ENCODE measurements around the gene KIFC1. TPM values are rescaled to one million over a fixed set of nuclear protein-coding genes. Genes with fewer than 3 reads are reported as not detected.

Gene KIFC1
- total and polyA plus RNA-seq, 2 donors (not counting 1 experiment from before 2014, with no cell fraction given): 5.3 to 8.0 TPM

- TF ChIP-seq EZH2 (IDR thresholded peaks at IDR 0.05; ENCODE audit: low read length, missing control alignments): no peak
- Histone ChIP-seq H3K4me2 (ENCODE audit: extremely low read depth, insufficient read depth, low read length) (no peak overlapping the region), H3K4me1 (ENCODE audit: control insufficient read depth, extremely low read depth, insufficient read depth, low read length) (peaks cover 8% of the 10 kb centered on the region), H3K79me2 (ENCODE audit: control insufficient read depth, insufficient read depth, low read length) (no peaks in the 10 kb centered on the region), H3K9ac (ENCODE audit: insufficient read depth, low read length) (no peak overlapping the region), H4K20me1 (ENCODE audit: control insufficient read depth, extremely low read depth, insufficient read depth, low read length) (no peaks in the 10 kb centered on the region), H3K36me3 (ENCODE audit: control insufficient read depth, insufficient read depth, low read length) (no peaks in the 10 kb centered on the region), H2AFZ (ENCODE audit: low read length) (no peak overlapping the region), H3K9me3 (ENCODE audit: control insufficient read depth, insufficient read depth, low read depth, low read length) (no peaks in the 10 kb centered on the region), H3K27me3 (ENCODE audit: control insufficient read depth, insufficient read depth, low read length) (no peaks in the 10 kb centered on the region), H3K4me3 (replicated peaks in 1 of 4; ENCODE audit: control extremely low read depth in 1 of 4, insufficient read depth in 1 of 4, low read depth in 3 of 4, low read length in 4 of 4) (no peak overlapping the region), H3K27ac (ENCODE audit: insufficient read depth, low read length) (no peak overlapping the region)
- no peak for DNase-seq (ENCODE audit: low read depth in 2 of 2)
Observed at GRCh38 chr6:33372526-33373123, 19.0 kb upstream of the KIFC1 start.

- H3K36me3 ChIP-seq (ENCODE audit: control insufficient read depth, insufficient read depth, low read length): no peaks in the 10 kb centered on the region
- TF ChIP-seq EZH2 (IDR thresholded peaks at IDR 0.05; ENCODE audit: low read length, missing control alignments) (no peak), CTCF (conservative IDR thresholded peaks at IDR 0.05 in 1 of 2, IDR thresholded peaks at IDR 0.05 in 1 of 2; ENCODE audit: low read depth in 1 of 2, low read length in 2 of 2) (no peak)
- no peaks in the 10 kb centered on the region for H4K20me1 ChIP-seq (ENCODE audit: control insufficient read depth, extremely low read depth, insufficient read depth, low read length)
- no peak overlapping the region for H3K4me3 ChIP-seq (replicated peaks in 1 of 4; ENCODE audit: control extremely low read depth in 1 of 4, insufficient read depth in 1 of 4, low read depth in 3 of 4, low read length in 4 of 4)
- no peak overlapping the region for H3K9ac ChIP-seq (ENCODE audit: insufficient read depth, low read length)
- H3K27me3 ChIP-seq (ENCODE audit: control insufficient read depth, insufficient read depth, low read length): no peaks in the 10 kb centered on the region
- no peak overlapping the region for H2AFZ ChIP-seq (ENCODE audit: low read length)
- H3K9me3 ChIP-seq (ENCODE audit: control insufficient read depth, insufficient read depth, low read depth, low read length): no peaks in the 10 kb centered on the region
- no peak overlapping the region for H3K4me2 ChIP-seq (ENCODE audit: extremely low read depth, insufficient read depth, low read length)
- no peak overlapping the region for H3K27ac ChIP-seq (ENCODE audit: insufficient read depth, low read length)
- peaks cover 8% of the 10 kb centered on the region for H3K4me1 ChIP-seq (ENCODE audit: control insufficient read depth, extremely low read depth, insufficient read depth, low read length)
- H3K79me2 ChIP-seq (ENCODE audit: control insufficient read depth, insufficient read depth, low read length): no peaks in the 10 kb centered on the region
- DNase-seq (ENCODE audit: low read depth in 2 of 2): no peak
Observed at GRCh38 chr6:33373960-33374910, 17.4 kb upstream of the KIFC1 start.

- Histone ChIP-seq H3K4me2 (ENCODE audit: extremely low read depth, insufficient read depth, low read length) (peak overlapping the region; percentile 56), H3K9ac (ENCODE audit: insufficient read depth, low read length) (no peak overlapping the region), H3K27me3 (ENCODE audit: control insufficient read depth, insufficient read depth, low read length) (no peaks in the 10 kb centered on the region), H3K4me1 (ENCODE audit: control insufficient read depth, extremely low read depth, insufficient read depth, low read length) (peaks cover 8% of the 10 kb centered on the region), H3K9me3 (ENCODE audit: control insufficient read depth, insufficient read depth, low read depth, low read length) (no peaks in the 10 kb centered on the region), H2AFZ (ENCODE audit: low read length) (no peak overlapping the region), H3K4me3 (replicated peaks in 1 of 4; ENCODE audit: control extremely low read depth in 1 of 4, insufficient read depth in 1 of 4, low read depth in 3 of 4, low read length in 4 of 4) (no peak overlapping the region), H3K79me2 (ENCODE audit: control insufficient read depth, insufficient read depth, low read length) (no peaks in the 10 kb centered on the region), H4K20me1 (ENCODE audit: control insufficient read depth, extremely low read depth, insufficient read depth, low read length) (no peaks in the 10 kb centered on the region), H3K27ac (ENCODE audit: insufficient read depth, low read length) (peak overlapping the region; percentile 32), H3K36me3 (ENCODE audit: control insufficient read depth, insufficient read depth, low read length) (no peaks in the 10 kb centered on the region)
- peak; percentile 81 to 94 for DNase-seq (ENCODE audit: low read depth in 2 of 2)
- TF ChIP-seq CTCF (conservative IDR thresholded peaks at IDR 0.05 in 1 of 2, IDR thresholded peaks at IDR 0.05 in 1 of 2; ENCODE audit: low read depth in 1 of 2, low read length in 2 of 2) (no peak), EZH2 (IDR thresholded peaks at IDR 0.05; ENCODE audit: low read length, missing control alignments) (no peak)
Observed at GRCh38 chr6:33375143-33375671, 16.4 kb upstream of the KIFC1 start.
